GM18873 (cell line): Measurements from ENCODE around the gene OR10P1.

Experiments used
- ATAC-seq: cut with Tn5 transposase; IDR thresholded peaks from one replicate; pipeline ENCODE4 v1.9.1; 2021; ENCODE audit warnings: mild to moderate bottlenecking, moderate library complexity, moderate number of reproducible peaks; ENCODE audit not compliant: unreplicated experiment, low FRiP score

OR10P1 gene

DNA sequence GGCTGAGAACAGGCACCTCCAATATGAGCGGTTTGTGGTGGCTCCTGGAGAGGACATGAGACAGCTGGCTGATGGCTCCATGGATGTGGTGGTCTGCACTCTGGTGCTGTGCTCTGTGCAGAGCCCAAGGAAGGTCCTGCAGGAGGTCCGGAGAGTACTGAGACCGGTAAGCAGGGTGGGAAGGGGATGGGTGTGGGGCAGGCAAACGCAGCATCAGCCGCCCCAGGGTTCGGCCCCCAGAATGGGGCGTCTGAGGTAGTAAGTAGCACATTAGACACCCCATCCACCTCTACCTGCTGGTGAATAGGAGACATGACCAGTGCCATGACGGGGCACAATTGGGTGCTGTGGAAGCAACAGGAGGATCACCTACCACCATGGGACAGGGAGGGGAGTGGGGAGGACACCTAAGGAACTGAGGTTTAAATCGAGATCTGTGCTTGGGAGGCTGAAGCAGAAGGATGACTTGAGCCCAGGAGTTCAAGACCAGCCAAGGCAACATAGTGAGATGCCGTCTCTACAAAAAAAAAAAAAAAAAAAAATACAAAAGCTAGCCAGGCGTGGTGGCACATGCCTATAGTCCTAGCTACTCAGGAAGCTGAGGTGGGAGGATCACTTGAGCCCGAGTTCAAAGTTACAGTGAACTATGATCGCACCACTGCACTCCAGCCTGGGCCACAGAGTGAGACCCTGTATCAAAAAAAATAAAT, 45.5 kb downstream of the OR10P1 start:
- ATAC-seq = no peak

DNA sequence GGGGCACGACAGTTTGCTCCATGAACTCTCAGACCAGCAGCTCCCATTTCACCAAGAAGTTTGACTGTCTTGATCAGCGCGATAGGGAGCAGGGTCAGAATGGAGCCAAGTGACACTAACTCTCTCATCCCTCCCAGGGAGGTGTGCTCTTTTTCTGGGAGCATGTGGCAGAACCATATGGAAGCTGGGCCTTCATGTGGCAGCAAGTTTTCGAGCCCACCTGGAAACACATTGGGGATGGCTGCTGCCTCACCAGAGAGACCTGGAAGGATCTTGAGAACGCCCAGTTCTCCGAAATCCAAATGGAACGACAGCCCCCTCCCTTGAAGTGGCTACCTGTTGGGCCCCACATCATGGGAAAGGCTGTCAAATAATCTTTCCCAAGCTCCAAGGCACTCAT, 47.0 kb downstream of the OR10P1 start:
- no peak for ATAC-seq

DNA sequence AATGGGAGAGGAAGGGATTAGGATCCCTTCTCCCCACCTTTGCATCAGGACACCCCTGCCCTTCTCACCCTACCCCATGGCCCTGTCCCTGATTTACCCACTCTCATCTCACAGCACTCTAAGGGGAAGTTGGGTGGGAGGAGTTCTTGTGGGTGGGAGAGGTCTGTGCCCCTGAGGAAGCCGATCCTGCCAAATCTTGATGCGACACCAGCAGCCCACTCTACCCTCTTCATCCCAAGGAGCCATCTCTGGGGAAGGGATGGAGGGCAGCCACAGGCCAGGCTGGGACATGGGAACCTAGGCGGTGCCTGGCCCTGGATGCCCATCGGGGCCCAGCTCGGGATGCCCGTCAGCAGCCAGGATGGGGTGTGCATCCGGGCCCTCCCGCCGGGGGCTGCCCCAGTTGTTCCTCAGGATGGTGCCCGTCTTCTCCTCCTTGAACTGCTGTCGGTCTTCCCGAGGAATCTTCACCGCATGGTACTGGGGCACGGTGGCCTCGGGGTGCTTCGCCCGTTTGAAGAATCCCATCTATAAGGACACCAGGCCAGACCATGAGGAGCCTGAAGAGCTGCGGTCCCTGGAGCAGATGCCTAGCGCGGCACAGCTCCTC, 48.2 kb downstream of the OR10P1 start:
- ATAC-seq = no peak

DNA sequence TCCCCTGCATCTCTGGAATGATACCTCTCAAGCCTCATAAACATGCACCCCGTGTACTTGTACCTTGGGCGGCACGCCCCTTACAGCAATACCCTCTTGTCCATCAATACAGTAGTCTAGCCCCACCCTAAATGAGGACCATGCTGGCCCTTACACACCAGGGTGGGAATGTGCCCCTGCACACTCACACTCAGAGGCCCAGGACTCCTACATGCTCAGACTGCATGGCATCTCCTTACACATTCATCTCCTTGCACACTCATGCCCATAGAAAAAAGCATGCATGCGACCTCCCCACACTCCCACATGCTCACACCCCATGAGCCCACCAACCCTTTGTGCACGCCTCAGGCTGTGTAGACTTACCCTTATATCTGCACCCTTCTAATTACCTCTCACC, 49.0 kb downstream of the OR10P1 start:
- ATAC-seq = no peak

DNA sequence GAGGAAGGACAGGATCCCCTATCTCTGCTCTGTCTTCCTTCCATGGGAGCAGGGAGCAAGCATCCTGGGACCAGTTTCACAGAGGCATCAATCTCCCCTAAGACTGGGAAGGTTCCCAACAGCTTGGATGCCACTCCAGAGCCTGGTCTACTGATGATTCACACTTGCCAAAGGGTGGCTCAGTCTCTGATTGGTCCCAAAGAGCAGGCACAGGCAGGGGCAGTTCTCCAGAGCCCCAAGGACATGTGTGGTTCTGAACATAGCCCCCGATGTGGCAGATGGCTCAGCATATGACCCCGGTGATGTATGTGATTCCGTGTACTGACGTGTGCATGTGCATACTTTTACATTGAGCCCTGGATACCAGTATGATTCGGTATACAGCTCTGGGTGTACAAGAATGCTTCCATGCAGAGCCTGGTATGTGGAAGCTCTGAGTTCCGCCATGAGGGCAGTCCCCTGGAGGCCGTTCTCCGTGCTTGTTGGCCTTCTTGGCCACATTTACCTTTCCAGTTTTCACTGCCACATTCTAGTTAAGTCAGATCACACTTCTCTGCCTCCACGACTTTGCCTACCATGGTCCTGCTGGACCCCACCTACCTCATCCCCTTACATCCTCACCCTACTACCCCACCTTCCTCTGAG, 49.8 kb downstream of the OR10P1 start:
- no peak for ATAC-seq
